Keratinocyte (primary cell): Measurements from ENCODE around the gene CA5A. TPM values are rescaled to one million over a fixed set of nuclear protein-coding genes. Genes with fewer than 3 reads are reported as not detected.
"Not testable (repeated sequence)": the region's sequence is repeated elsewhere in the genome, so short reads cannot be mapped to it uniquely, and the experiment has no call there.

Experiments
- DNase-seq: peaks from one replicate; pipeline ENCODE4 v3.0.0-alpha.2; 2011; ENCODE audit warnings: low read depth, missing footprints, low spot score
- FAIRE-seq: peaks from 2 replicates; lab custom pipeline; 2011; peaks lifted over from hg19 to GRCh38; lab: Jason Lieb, UNC
- H2AFZ ChIP-seq: 2 replicates; pipeline ENCODE4 v1.6.0; 2012; ENCODE audit warnings: low read length, control low read depth, inconsistent platforms; ENCODE audit not compliant: control insufficient read depth
- H3K27ac ChIP-seq: 2 replicates; pipeline ENCODE4 v1.5.1; 2011; ENCODE audit warnings: low read length; ENCODE audit not compliant: control insufficient read depth, insufficient read depth
- H3K27me3 ChIP-seq: 3 replicates; pipeline ENCODE4 v1.6.0; 2011; ENCODE audit warnings: low read length; ENCODE audit not compliant: control insufficient read depth, insufficient read depth; ENCODE audit errors: extremely low read depth
- H3K36me3 ChIP-seq, 2 experiments: 2 replicates in 1 of 2; 3 replicates in 1 of 2; pipeline ENCODE4 v1.5.1; 2011; ENCODE audit warnings: low read length in 2 of 2, mild to moderate bottlenecking in 1 of 2; ENCODE audit not compliant: control insufficient read depth in 2 of 2, insufficient read depth in 2 of 2; ENCODE audit errors: extremely low read depth in 1 of 2
- H3K4me1 ChIP-seq: 3 replicates; pipeline ENCODE4 v1.5.1; 2011; ENCODE audit warnings: low read length; ENCODE audit not compliant: control insufficient read depth, insufficient read depth; ENCODE audit errors: extremely low read depth
- H3K4me2 ChIP-seq: 3 replicates; pipeline ENCODE4 v1.6.0; 2011; ENCODE audit warnings: low read depth, low read length; ENCODE audit not compliant: control insufficient read depth, insufficient read depth; ENCODE audit errors: extremely low read depth
- H3K4me3 ChIP-seq, 3 experiments: fragments of 200-600 bp in 1 of 3; sonication (generic) in 1 of 3; 2 replicates in 2 of 3; 3 replicates in 1 of 3; pipeline ENCODE4 v1.5.1; 2011 to 2016; ENCODE audit warnings: low read length in 3 of 3, mild to moderate bottlenecking in 3 of 3, control low read depth in 2 of 3, inconsistent platforms in 1 of 3, low read depth in 1 of 3, mixed read lengths in 1 of 3, mixed run types in 1 of 3, moderate library complexity in 1 of 3; ENCODE audit not compliant: control insufficient read depth in 2 of 3, insufficient read depth in 2 of 3; ENCODE audit errors: extremely low read depth in 1 of 3
- H3K79me2 ChIP-seq: 2 replicates; pipeline ENCODE4 v1.6.0; 2012; ENCODE audit warnings: low read length; ENCODE audit not compliant: control insufficient read depth, insufficient read depth
- H3K9ac ChIP-seq: 3 replicates; pipeline ENCODE4 v1.6.0; 2011; ENCODE audit warnings: low read length; ENCODE audit not compliant: control insufficient read depth, insufficient read depth; ENCODE audit errors: extremely low read depth
- H3K9me1 ChIP-seq: 3 replicates; pipeline ENCODE4 v1.6.0; 2011; ENCODE audit warnings: low read length; ENCODE audit not compliant: control insufficient read depth, insufficient read depth; ENCODE audit errors: extremely low read depth
- H3K9me3 ChIP-seq: 2 replicates; pipeline ENCODE4 v1.5.1; 2012; ENCODE audit warnings: low read depth, low read length; ENCODE audit not compliant: control insufficient read depth
- H4K20me1 ChIP-seq: 3 replicates; pipeline ENCODE4 v1.6.0; 2011; ENCODE audit warnings: low read length; ENCODE audit not compliant: control insufficient read depth, insufficient read depth; ENCODE audit errors: extremely low read depth
- CTCF ChIP-seq, 3 experiments: IDR thresholded peaks in 1 of 3; conservative IDR thresholded peaks in 1 of 3; optimal IDR thresholded peaks in 1 of 3; 2 replicates in 2 of 3; 3 replicates in 1 of 3; pipeline versions ENCODE3 to v1.5.1; 2011; ENCODE audit warnings: low read length in 3 of 3, mild to moderate bottlenecking in 3 of 3, moderate library complexity in 2 of 3, control low read depth in 1 of 3, inconsistent platforms in 1 of 3; ENCODE audit not compliant: insufficient read depth in 2 of 3; ENCODE audit errors: extremely low read depth in 1 of 3
- EZH2 ChIP-seq: IDR thresholded peaks from one replicate; pipeline ENCODE4 v1.6.1; 2012; ENCODE audit warnings: inconsistent platforms, mild to moderate bottlenecking, low read length, moderate library complexity
- dilution Hi-C: fragments of 300-500 bp; cut with MboI; formaldehyde crosslinking; loops from one replicate; pipeline ENCODE4 v1.7.0; 2020; ENCODE audit warnings: low sequenced_read_pairs; ENCODE audit not compliant: extremely low pct_ligation_motif_present
- polyA plus RNA-seq, 5 experiments: library from polyadenylated mRNA; depleted of rRNA in 3 of 5; stranded (reverse) in 3 of 5; stranded (forward) in 1 of 5; unstranded in 1 of 5; fragments of >200 nt; gene quantifications; 1 replicate in 1 of 5; 2 replicates in 3 of 5; 3 replicates in 1 of 5; pipeline versions ENCODE4 v1.2.1 to v1.2.3, GENCODE V29; 2011 to 2012; ENCODE audit warnings: missing spikeins in 2 of 5, low read depth in 1 of 5, low replicate concordance in 1 of 5

The CA5A gene
- polyA plus RNA-seq, 1 donor (not counting 4 experiments of a cell fraction or from before 2014, with no cell fraction given), result not detected

DNA sequence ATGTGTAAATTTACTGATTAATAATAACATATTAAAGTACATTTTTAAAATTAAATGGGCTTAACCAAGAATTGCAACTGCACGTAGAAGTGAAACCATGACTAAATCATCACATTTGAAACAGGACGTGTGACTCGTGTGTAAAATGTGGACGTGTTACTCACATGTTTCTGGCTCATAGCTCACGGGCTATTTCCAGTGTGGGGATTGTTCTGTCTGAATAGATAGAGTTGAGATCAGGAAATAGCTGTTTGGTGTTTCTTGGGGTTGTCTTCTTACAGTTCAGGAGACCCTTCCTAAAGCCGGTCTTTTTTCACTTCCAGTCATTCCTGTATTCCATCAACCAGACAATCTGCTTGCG, 47.4 kb upstream of the CA5A start:
- H3K4me3 ChIP-seq, H3K4me1 ChIP-seq, H4K20me1 ChIP-seq, H3K9me1 ChIP-seq, H3K27me3 ChIP-seq, H3K4me2 ChIP-seq, H3K79me2 ChIP-seq, H2AFZ ChIP-seq, FAIRE-seq, H3K27ac ChIP-seq, dilution Hi-C loops, DNase-seq, H3K9me3 ChIP-seq, H3K36me3 ChIP-seq, H3K9ac ChIP-seq: not testable (repeated sequence)

DNA sequence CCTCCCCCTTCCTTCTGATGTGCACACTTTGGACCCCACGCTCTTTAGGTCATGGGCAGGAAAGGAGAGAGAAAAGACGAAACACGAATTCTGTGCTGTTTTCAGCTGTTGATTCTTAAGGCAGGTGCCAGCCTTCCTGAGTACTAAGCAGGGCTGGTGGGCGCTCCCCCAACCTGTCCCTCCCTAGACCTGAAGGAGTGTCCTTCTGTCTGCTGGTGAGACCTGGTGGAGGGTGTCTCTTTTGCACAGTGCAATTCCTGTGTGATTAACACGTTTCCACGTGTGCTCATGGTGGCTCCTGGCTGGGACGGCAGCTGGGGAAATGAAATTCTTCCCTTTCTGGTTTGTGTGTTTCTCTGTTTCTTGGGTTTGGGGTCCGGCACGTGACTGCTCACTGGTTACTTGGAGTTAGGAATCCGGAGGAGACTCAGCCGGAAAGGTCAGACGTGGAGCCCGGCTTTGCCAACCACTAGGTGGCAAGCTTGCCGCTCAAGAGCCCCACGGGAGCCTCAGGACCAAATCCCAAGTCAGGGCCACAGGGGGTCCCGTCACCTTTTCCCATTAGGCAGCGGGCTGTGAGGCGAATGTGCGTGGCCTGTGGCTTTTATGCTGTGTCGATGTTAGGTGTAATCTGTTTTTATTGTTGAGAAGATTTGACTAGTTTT, 46.9 kb upstream of the CA5A start:
- H3K27ac ChIP-seq, H3K9ac ChIP-seq, H3K27me3 ChIP-seq, H2AFZ ChIP-seq, dilution Hi-C loops, H4K20me1 ChIP-seq, H3K4me3 ChIP-seq, FAIRE-seq, H3K9me1 ChIP-seq, H3K9me3 ChIP-seq, DNase-seq, H3K36me3 ChIP-seq, H3K79me2 ChIP-seq, H3K4me2 ChIP-seq, H3K4me1 ChIP-seq: not testable (repeated sequence)
- TF ChIP-seq CTCF (optimal IDR thresholded peaks at IDR 0.05 in 1 of 3, IDR thresholded peaks at IDR 0.05 in 1 of 3, conservative IDR thresholded peaks at IDR 0.05 in 1 of 3; ENCODE audit: extremely low read depth in 1 of 3, insufficient read depth in 2 of 3, low read length in 3 of 3), result peak in 2 of 3 experiments; percentile 34 to 53

DNA sequence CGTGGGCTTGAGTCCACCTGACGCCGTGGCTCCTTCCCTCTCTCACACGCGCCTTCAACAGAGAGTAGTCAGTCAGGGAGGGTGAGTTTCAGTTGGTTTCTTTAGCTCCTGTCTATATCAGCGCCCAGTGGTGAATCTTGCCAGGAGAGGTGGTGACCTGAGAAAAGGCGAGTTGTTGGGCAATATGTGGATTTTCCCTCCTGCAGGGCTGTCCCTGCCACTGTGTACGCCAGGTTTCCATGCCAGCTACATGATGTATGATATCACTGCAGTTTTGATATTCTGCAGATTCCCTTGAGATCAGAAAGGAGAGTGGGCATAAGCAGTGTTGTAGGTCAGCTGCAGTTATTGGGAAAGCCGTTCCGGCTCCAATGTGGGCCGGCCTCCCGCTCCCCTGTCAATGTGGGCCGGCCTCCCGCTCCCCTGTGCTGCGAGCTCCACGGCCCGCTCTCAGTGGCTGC, 46.3 kb upstream of the CA5A start:
- peaks cover 3% of the 10 kb centered on the region for H3K79me2 ChIP-seq
- no peaks in the 10 kb centered on the region for H3K27me3 ChIP-seq
- H3K9me3 ChIP-seq, result no peaks in the 10 kb centered on the region
- H3K4me2 ChIP-seq, result no peak overlapping the region
- dilution Hi-C loops, result no loop called here
- DNase-seq, result no peak
- FAIRE-seq, result no peak
- no peak overlapping the region for H3K27ac ChIP-seq
- H3K9ac ChIP-seq, result no peak overlapping the region
- H3K4me1 ChIP-seq, result no peaks in the 10 kb centered on the region
- H2AFZ ChIP-seq, result no peak overlapping the region
- H3K4me3 ChIP-seq, result no peak overlapping the region
- H3K9me1 ChIP-seq, result no peaks in the 10 kb centered on the region
- TF ChIP-seq EZH2, result no peak
- TF ChIP-seq CTCF (optimal IDR thresholded peaks at IDR 0.05 in 1 of 3, IDR thresholded peaks at IDR 0.05 in 1 of 3, conservative IDR thresholded peaks at IDR 0.05 in 1 of 3; ENCODE audit: extremely low read depth in 1 of 3, insufficient read depth in 2 of 3, low read length in 3 of 3), result no peak
- no peaks in the 10 kb centered on the region for H4K20me1 ChIP-seq
- H3K36me3 ChIP-seq, result peaks cover 7 to 9% of the 10 kb centered on the region in 2 experiments

DNA sequence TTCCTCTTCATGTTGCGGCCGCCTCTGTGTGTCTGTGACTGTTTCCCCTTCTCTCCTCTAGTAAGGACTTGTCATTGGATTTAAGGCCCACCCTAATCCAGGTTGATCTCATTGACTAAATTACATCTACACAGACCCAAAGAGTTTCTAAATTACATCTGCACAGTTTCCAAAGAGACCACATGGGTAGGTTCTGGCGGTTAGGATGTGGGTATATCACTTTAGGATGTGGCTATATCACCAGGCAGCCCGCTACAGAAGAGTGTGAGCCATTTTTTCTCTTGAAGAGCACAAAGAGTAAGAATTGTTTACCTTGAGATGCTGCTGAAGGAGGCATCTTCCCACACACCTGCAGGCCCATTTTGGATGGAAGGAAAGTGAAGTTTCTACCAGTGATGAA, 45.0 kb upstream of the CA5A start:
- H3K9me3 ChIP-seq, dilution Hi-C loops, H3K4me1 ChIP-seq, H3K27ac ChIP-seq, H3K9me1 ChIP-seq, H2AFZ ChIP-seq, H3K79me2 ChIP-seq, H3K9ac ChIP-seq, H4K20me1 ChIP-seq, H3K36me3 ChIP-seq, H3K4me3 ChIP-seq, DNase-seq, H3K27me3 ChIP-seq, H3K4me2 ChIP-seq, FAIRE-seq: not testable (repeated sequence)
